UCSD-AML1 (cell line): ENCODE measurements around the gene ZHX3.
"Not testable (repeated sequence)": the region's sequence is repeated elsewhere in the genome, so short reads cannot be mapped to it uniquely, and the experiment has no call there.

Source experiments
- DNase-seq: peaks from one replicate; lab custom pipeline; 2025; ENCODE audit not compliant: unreplicated experiment; lab: John Stamatoyannopoulos, UW

The ZHX3 gene

GRCh38 chr20:41264819-41265218 is 52.7 kb downstream of the ZHX3 start:
- no peak for DNase-seq

GRCh38 chr20:41261790-41262717 is 55.5 kb downstream of the ZHX3 start:
- DNase-seq: no peak

- DNase-seq: no peak
Observed at GRCh38 chr20:41261260-41261659, 56.3 kb downstream of the ZHX3 start.

- no peak for DNase-seq
Observed at GRCh38 chr20:41260734-41261220, 56.8 kb downstream of the ZHX3 start.

GRCh38 chr20:41259309-41259708 is 58.2 kb downstream of the ZHX3 start:
- DNase-seq: no peak

- DNase-seq: no peak
Observed at GRCh38 chr20:41258474-41258873, 59.1 kb downstream of the ZHX3 start.

GRCh38 chr20:41256516-41256915 is 61.0 kb downstream of the ZHX3 start:
- DNase-seq: no peak

- DNase-seq: no peak
Observed at GRCh38 chr20:41255655-41256054, 61.9 kb downstream of the ZHX3 start.

- peak; percentile 41 for DNase-seq
Observed at GRCh38 chr20:41249411-41250281, 67.9 kb downstream of the ZHX3 start.

GRCh38 chr20:41248368-41249024 is 69.0 kb downstream of the ZHX3 start:
- DNase-seq: no peak

- DNase-seq: no peak
Observed at GRCh38 chr20:41247523-41248367, 69.8 kb downstream of the ZHX3 start.

- peak; percentile 34 for DNase-seq
Observed at GRCh38 chr20:41245086-41245707, 72.3 kb downstream of the ZHX3 start.

- no peak for DNase-seq
Observed at GRCh38 chr20:41242807-41243206, 74.7 kb downstream of the ZHX3 start.

GRCh38 chr20:41242352-41242751 is 75.2 kb downstream of the ZHX3 start:
- DNase-seq: no peak

- not testable (repeated sequence) for DNase-seq
Observed at GRCh38 chr20:41237233-41237632, 80.3 kb downstream of the ZHX3 start.

- DNase-seq: not testable (repeated sequence)
Observed at GRCh38 chr20:41236818-41237217, 80.7 kb downstream of the ZHX3 start.

GRCh38 chr20:41234546-41234945 is 83.0 kb downstream of the ZHX3 start:
- no peak for DNase-seq

GRCh38 chr20:41234041-41234440 is 83.5 kb downstream of the ZHX3 start:
- DNase-seq: no peak

GRCh38 chr20:41232973-41233926 is 84.3 kb downstream of the ZHX3 start:
- DNase-seq: no peak
